HG02678 (cell line): Measurements from ENCODE around the gene TMPRSS3.

ENCODE experiments used
- ATAC-seq: cut with Tn5 transposase; IDR thresholded peaks from one replicate; pipeline ENCODE4 v1.9.1; 2021; ENCODE audit warnings: mild to moderate bottlenecking, moderate library complexity; ENCODE audit not compliant: unreplicated experiment

The TMPRSS3 gene

DNA sequence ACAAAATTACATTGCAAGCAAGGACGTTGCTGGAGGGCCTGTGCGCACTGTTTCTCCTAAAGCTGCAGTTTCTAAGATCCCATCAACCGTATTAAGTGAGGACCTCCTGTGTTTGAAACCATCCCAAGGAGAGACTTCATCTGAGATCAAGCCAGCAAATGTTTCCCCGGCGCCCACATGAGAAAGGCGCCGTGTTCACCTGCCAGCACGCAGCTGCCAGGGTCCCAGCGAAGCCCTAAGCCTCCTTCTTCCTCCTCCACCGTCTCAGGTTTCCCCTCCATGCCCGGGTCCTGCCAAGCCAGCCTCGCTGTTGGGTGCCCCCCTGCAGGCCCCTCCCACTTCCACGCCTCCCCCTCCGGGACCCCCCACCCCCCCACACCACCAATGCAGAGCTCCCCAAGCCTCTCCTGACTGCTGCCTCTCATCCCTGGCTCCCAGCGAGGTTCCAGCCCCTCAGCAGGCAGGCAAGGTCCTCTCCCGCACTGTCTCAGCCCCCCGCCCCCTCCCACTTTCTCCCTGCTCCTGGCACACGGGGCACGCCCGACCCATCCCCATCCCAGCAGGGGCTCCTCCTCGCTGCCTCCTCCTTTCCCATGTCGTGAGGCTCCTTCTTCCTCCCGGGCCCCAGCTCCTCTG is 20.9 kb downstream of the TMPRSS3 start:
- no peak for ATAC-seq

DNA sequence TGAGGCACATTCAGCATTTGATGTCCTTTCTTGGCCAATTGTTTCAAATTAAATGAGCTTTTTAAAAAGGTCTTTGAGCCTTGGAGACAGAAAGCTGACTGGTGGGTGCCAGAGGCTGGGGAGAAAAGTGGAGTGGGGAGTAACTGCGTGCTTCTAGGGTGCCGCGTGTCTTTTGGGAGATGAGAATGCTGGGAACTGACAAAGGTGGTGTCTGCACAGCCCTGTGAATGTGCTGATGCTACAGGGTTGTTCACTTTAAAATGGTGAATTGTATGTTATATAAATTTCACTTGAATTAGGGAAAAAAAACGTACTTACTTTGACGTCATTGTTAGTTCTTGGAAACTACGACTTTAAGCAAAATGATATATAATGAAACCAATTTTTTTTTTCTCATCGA is 21.4 kb downstream of the TMPRSS3 start:
- ATAC-seq, result no peak

DNA sequence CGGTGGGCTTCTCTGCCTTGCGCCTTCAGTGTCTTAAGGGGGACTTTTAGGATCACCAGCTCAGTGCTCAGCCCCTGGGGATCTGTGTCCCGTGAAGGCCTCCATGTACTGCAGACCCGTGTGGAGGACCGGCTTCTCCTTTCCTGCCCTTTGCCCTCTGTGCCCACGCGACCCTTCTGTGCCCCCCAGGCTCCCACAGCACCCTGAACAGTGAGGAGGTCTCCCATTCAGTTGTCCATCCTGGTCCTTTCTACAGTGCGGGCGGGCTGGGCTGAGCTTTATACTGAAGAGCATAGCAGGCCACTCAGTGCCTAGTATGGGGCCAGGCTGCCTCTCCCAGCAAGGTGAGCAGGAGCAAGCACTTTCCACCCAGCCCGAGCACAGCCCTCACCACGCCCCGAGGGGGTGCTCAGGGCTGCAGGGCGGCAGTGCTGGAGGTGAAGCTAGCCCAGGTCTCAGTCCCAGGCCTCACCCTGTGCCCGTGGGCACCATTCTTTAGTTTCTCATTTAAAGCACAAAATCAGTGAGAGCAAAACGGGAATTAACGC is 21.9 kb downstream of the TMPRSS3 start:
- no peak for ATAC-seq

DNA sequence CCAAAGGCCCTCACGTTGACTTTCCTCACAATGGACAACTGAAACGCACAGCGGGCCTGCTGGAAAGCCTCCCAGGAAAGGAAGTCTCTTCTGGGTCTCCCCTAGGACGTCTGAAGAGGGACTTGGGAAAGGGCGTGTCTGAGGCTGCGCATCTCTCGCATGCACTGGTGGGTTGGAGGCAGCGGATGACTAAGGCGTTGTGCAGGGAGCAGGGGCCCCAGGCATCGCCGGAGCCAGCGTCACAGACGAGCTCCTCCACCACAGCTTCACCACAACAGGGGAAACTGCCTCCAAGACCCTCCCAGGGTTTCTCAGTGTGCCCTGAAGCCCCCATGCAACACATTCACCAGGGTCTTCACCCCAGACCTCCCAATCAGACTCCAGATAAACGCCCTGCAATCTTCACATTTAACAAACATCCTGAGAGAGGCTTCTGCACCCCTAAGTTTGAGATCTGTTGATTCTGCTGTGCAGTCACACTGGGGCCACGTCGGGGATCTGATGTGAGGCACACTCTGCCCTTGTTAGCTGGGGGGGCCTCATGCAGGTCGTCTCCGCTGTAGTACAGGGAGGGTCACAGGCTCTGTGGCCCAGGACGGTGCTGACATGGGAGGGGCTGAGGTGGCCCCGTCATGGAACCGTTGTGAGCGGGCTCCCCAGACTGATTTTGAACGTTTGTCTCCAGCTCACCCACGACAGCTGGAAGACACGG is 22.5 kb downstream of the TMPRSS3 start:
- no peak for ATAC-seq

DNA sequence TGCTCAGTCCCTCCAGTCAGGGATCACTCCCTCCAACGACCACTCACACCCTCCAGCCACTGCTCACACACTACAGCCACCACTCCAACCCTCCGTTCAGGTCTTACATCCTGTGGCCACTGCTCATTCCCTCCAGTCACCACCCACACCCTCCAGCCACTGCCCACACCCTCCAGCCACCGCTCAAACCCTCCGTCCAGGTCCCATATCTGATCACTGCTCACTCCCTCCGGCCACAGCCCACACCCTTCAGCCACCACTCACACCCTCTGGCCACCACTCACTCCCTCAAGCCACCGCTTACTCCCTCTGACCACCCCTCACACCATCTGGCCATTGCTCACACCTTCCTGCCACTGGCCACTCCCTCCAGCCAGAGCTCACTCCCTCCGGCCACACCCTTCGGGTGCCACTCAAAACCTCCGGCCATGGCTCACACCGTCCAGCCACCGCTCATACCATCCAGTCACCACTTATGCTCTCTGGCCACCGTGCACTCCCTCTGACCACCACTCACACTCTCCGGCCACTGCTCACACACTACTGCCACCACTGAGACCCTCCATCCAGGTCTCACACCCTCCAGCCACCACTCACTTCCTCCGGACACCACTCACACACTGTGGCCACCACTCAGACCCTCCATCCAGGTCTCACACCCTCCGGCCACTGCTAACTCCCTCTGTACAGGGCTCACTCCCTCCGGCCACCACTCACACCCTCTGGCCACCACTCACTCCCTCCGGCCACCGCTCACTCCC is 24.8 kb downstream of the TMPRSS3 start:
- ATAC-seq, result no peak

DNA sequence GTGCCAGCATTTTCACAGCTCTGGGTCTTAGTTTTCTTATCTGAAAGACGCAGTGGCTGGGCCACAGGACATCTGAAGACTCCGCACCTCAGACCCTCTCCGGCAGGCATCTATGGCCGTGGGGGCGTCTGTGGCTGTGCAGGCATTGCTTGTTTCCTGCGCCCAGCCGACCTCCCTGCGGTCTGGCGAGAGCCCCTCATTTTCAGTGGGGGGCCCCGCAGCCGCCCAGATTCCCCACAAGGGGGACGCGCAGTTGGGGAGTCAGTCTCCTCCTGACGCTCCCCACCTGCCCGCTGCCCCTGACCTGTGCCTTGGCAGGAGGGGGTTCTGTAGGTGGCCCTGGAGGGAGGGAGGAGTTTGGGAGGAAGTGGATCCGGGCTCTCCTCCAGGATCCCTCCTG is 26.0 kb downstream of the TMPRSS3 start:
- ATAC-seq, result no peak

DNA sequence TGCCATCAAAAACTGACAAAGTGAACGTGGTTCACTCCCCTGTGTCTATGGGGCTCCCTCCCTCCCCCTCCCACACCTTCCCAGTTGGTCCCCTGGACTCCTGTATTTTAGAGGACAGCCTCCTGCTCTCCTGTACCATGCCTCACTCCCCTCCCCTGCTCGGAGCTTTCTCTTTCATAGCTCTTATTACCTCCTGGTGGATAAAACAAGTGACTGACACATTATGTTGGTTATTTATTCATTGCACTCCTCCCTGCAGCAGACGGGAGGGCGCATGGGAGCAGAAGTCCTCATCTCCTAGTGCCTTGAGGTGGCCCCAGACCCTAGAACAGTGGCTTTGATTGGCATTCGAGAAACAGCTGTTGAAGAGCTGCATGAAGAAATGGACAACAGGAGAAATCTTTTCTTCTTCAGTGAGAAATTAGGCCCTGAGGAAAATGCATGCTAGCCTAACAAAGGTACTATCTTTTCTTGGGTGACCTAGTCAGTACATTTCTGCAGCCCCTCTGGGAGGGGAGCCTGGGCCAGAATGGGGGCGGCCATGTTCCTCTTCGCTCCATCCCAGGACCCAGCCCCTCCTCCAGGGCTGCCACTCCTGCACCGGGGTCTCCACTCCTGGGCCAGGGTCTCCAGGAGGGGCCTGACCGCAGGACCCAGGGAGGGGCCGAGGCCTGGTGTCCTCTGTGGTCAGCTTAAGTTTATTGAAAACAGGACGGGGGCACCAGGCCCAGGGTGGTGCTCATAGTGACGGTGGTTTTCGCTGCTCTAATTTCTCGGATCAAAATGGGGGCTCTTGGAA is 28.3 kb downstream of the TMPRSS3 start:
- no peak for ATAC-seq

DNA sequence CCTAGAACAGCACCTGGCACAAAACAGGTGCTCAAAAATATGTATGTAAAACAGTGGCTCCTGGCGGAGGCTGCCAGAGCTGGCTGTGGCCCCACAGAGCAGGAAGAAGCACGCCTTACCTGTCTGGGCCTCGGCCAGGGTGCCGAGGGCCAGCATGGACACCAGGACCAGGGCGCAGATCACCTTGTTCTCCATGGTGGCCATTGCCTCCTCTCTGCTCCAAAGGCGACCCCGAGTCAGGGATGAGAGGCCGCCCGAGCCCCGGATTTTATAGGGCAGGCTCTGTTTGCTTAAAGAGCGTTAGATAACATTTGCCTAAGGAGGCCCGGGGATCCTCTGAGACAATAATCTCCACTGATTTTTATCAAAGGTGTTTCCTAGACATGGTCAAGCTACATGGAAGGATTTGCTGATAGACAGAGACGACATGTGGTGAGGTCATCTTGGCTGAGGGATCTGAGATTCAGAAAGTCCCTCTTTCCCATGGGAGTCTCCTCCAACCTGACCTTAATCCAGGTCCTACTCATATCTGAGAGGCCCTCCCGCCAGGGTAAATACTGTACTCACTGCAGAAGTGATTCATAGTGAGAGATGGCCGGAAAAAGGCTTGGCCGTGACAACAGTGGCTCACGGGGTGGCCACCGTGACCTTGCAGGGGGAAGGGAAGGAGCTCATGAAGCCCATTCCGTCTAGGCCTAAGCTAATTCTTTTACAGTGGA is 29.4 kb downstream of the TMPRSS3 start, which contains the start of gene TFF1:
TFF1 (minus strand) TSS at position 244 of the 719 bp plus-strand sequence; CDS start at position 204, 40 bp downstream.
- ATAC-seq, result no peak

DNA sequence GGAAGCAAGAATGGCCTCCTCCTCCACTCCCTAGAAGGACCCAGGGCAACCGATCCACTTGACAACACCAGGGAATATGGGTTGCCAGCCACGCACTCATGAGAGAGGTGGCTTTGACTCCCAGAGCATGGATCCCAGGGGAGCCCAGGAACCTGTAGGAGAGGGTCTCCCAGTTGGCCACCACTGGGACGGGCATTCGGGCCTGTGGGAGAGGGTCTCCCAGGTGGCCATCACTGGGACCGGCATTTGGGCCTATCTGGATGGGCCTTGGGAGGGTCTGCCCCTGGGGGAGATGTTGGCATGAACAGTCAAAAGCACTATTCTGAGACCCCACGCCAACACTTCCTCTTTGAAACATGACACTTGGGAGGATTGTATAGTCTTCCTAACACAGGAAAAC is 30.1 kb downstream of the TMPRSS3 start:
- no peak for ATAC-seq

DNA sequence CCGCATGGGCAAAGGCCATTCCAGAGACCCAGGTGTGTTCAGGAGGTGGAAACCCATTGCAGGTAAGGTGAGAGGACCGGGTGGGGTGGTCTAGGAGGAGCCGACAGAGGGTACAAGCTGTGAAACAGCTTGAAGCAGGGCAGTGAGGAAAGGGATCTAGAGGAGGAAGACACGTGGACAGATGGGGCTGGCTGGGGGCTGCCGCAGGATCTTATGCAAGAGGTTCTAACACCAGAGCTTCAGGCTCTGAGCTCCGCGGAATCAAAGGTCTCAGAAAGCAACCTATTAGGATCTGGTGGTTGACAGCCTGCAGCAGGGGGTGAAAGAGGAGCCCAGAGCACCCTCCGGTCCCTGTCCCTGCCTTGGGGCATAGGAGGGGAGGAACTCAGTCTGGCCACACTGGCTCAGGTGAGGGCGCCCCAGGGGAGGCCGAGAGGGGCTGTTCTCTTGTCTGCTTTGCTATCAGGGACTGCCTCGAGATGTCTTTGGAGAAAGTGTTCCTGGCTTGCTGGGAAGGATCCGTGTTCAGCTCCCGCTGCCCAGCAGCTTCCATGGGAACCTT is 31.5 kb downstream of the TMPRSS3 start:
- ATAC-seq, result no peak

DNA sequence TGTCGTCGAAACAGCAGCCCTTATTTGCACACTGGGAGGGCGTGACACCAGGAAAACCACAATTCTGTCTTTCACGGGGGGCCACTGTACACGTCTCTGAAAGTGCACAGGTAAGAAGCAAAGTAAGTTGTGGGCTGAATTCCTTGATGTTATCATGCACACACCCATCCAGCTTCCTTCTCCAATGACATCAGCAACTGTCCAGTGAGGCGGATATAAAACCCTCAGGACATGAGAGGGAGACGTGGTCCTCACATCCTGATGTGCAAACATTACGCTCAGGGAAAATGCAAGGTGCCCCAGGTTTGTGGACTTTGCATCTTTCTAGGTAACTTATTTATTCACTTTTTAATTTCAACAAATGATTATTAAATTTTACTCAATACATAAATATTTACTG is 32.5 kb downstream of the TMPRSS3 start:
- ATAC-seq, result no peak

DNA sequence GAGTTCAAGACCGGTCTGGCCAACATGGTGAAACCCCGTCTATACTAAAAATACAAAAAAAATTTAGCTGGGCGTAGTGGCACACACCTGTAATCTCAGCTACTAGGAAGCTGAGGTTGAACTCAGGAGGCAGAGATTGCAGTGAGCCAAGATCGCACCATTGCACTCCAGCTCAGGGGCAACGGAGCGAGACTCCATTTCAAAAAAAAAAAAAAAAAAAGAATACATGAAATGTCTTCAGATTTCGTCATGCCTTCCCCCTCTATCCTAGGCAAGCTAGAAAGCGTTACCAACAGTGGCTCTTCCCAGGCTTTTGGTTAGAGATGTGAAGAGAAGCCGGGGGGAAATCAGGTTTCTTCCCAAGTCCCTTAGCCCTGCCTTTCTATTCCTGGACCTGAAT is 33.2 kb downstream of the TMPRSS3 start:
- no peak for ATAC-seq

DNA sequence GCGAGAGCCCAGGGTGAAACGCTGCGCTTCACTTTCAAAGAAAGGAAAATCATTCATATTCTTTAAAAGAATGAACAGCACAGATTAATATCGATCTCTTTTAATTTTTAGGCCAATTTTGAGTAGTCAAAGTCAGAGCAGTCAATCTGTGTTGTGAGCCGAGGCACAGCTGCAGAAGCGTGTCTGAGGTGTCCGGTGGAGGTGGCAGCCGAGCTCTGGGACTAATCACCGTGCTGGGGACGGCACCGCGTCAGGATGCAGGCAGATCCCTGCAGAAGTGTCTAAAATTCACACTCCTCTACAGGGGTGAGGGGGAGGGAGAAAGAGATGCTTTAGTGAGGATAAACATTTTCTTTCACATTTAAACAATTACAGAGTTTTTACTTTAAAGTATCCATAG is 33.7 kb downstream of the TMPRSS3 start:
- ATAC-seq, result no peak

DNA sequence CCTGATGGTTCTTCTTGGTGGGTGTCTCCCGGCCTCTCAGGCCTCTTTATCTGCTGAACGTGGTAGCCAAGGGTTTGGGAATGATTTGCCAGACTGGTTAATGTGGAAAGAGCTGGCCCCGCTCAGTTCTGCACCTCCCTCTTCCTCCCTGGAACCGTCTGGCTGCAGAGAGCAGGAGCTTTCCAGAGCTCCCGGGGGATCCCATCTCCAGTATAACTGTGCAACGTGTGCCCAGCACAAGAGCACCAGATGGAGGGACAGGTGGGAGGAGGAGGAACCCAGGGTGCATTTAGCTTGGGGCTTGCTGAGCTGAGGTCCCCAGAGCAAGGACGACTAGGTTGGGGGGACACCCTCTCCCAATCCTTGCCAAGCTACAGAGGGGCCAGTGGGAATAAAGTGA is 34.6 kb downstream of the TMPRSS3 start:
- ATAC-seq, result no peak

DNA sequence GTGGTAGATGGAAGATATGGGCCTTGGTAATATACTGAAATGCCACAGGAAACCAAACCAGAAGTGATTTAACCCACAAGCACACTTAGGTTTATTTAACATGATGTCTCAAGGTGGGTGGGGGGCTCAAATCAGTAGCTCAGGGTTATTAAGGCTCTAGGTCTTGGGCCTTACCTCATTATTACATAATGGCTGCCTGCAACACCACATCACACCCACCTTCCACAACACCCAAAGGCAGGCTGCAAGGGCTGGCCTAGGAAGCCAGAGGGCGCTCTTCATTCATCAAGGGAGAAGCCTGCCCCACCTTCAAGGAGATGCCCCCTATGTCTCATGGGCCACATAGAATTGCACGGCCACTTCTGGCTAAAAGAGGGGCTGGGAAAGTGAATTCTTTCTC is 35.5 kb downstream of the TMPRSS3 start:
- no peak for ATAC-seq

DNA sequence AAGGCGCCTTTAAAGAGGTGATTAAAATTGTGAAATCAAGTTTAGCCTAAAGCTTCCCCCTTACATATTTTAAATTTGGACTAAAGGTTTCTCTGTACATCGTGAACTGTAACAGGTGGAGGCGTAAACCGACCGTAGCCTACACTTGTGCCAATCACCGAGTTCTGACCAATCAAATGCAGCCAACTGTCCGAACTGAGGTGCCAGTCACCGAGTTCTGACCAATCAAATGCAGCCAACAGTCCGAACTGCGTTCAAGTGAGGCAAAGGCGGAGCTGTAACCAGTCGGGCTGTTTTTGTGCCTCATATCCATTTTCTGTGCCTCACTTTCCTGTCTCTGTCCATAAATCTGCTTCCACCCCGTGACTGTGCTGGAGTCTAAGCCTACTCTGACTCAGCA is 36.9 kb downstream of the TMPRSS3 start:
- ATAC-seq, result no peak

DNA sequence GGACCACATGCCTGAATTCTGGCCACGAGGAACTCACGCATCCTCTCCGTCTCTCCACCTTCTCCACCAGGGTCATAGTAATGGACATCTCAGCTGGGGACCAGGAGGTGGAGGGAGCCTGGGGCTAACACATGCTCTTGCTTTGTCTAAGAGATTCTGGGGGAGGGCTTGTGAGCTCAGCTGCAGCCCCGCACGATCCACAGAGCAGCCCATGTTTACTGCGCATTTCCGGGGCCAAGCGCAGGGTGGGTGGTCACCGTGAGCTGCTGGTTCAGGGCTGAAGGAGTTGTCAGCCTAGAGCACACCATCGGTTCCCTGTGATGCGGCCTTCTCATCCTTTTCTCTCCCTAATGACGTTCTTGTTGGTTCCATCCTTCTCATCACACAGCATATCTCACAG is 37.6 kb downstream of the TMPRSS3 start:
- ATAC-seq, result no peak

DNA sequence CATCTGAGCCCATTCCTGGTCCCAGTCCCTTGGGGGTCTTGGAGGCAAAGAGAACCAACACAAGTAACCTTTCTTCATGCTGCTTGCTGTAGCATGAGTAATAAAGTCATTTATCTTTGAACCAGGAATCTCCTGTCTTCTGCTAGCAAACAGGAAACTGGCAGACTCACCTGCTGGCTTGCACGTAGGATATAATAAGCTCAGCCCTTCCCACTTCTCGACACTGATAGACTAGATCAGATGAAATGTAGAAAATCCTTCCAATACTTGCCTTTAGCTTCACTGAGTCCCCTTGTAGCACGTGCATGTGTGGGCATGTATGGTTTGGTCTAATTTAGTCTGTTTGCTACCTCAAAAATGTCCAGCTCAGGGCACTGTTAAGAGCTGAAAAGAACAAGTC is 38.5 kb downstream of the TMPRSS3 start:
- no peak for ATAC-seq

DNA sequence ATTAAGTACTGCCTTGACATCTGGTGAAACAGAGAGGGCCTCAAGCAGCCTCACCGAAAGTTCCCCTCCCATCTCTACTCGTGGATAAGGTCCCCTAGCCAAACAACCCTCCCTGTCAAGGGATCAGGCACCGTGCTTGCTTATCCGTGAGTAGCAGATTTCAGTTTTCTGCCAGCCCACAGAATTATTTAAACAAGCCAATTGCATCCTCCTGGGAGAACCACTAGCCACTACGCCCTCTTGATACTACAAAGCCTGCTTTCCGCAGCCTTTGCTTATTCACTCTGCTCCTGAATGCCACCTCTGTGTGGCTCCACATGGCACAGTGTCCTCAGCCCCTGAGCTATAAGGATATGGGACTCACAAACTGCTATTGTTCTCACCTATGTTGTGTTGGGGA is 39.2 kb downstream of the TMPRSS3 start:
- ATAC-seq, result no peak

DNA sequence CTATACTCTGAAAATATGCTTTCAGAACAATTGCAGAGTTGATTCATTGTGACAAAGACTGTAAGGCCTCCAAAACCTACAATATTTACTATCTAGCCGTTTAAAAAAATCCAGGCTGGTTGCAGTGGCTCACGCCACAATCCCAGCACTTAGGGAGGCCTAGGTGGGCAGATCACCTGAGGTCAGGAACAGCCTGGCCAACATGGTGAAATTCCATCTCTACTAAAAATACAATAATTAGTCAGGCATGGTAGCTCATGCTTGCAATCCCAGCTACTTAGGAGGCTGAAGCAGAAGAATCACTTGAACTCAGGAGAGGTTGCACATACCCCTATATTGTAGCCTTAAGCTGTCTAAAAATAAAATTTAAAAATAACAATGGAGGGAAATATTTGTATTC is 39.8 kb downstream of the TMPRSS3 start:
- ATAC-seq, result no peak
